ENCODE results near the gene LHX3.
A peak's percentile ranks its signal among the peaks of the same experiment; 100 is the strongest.

LHX3 gene

DNA sequence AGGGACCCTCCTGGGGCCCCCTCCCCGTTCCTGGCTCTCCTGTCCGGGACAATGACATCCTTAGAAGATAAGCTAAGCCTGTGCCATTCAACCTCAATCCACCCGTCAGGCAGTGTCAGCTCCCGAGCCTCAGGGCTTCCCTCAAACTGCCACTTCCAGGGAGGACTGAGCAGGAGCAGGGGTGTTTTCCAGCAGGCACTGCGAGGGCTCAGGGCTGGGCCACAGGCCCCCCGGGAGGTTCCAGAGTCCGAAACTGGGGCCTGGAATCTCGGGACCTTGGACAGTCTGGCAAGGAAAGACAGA lies 26.2 kb downstream of the LHX3 start:
- no peak for DNase-seq

DNA sequence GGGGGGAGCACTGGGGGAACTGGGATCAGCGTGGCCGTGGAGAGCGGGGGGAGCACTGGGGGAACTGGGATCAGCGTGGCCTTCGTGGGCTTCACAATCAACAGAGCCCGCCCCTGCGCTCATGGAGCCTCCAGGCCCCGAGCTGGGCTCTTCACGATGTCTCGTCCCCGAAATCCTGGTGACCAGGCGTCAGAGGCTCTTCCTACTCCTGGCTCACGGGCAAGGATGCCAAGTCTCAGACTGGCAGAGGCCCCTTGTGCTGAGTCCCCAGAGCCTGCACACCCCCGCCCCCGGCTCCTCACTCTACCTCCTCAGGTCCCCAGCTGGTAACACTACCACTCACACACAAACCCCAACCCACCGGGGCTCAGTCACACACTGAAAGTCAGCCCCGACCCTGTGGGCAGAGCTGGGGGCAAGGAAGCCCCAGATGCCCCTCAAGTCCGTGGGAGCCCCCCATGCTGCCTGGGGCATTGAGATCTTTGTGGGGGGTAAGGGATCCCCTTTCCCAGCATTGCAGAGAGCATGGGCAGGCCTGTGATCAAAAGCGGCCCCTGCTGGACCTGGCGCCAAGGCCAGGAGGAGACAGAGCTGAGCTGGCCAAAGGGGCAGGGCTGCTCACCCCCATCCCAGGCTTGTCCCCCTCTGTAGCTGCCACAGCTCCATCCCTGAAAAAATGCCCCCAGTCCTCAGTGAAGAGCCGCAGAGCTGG lies 26.7 kb downstream of the LHX3 start:
- no peak for DNase-seq

DNA sequence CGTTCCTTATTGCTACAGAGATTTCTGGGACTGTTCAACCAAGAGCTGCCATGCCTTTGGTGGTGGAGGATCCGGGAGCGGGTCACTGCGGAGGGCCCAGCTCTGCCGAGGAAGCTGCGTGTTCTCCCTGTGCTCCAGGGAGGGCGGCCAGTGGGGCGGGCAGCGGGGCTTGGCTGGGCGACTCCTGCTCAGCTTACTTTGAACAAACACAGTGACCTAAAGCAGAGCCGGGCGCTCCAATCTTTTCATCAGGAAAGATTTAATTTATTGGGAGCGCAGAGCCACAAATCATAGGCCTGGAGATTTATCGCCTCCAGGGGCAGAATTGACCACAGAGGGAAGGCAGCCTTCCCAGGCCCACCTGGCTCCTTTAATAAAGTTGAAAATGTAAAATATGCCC lies 27.7 kb downstream of the LHX3 start:
- peak in 2 of 56 donors; percentile 9 to 24 for DNase-seq

DNA sequence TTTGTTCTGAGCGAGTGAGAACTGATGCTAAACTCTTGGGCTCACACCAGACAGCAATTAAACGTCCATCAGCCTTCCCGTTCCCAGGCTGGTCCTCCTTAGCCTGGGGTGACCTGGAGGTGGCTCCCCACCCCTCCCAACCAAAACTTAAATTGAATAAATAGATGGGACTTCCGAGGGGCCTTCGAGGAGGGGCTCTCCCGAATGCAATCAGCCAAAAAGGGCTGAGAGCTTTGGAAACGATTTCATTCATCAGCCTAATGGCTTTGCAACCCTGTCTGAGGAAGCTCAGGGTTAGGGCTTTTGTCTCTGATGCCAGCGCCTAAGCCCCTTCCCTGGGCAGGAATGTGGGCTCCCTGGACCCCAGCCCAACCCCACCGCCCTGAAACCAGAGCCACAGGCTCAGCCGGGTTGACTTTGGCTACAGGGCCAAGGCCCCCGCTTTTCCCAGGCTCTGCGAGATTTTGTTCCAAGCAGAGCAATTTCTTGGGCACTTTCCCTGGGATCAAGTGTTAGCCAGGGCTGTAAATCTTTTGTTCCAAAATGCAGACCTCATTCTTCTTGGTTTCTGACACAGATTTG lies 29.2 kb downstream of the LHX3 start:
- peak in 8 of 56 donors; percentile 1 to 35 (median 22) for DNase-seq

GRCh38 chr9:136174779-136175615 lies 29.9 kb downstream of the LHX3 start:
- no peak for DNase-seq

- DNase-seq, result no peak
Measured at GRCh38 chr9:136173648-136174290, 31.2 kb downstream of the LHX3 start.

GRCh38 chr9:136172412-136173079 lies 32.4 kb downstream of the LHX3 start:
- DNase-seq, result no peak

DNA sequence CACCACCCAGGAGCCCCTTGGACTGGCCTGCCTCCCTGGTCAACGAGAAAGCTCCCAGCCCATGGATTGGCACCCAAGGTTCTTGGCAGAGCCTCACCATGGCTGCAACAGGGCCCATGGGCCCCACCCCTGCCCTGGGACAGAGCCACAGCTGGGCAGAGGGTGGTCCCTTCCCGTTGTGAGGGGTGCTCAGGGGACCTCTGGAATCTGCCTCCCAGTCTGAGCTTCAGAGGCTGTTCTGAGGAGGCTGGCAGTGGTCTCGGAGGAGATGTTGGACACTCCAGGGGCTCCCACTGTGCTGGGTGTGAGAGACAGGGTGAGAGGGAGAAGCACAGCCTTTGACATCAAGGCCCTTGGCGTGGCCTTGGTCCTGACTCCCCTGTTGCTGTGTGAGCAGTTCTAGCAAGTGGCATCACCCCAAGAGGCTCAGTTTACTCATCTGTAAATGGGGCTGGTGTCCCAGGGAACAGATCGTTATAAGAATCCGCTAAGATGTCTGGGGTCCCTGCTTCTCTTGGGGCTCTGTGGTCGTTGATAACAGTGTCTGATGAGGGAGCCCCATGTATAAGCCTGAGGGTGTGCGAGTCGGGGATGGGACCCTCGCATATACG lies 33.0 kb downstream of the LHX3 start:
- no peak for DNase-seq

GRCh38 chr9:136171009-136171800 lies 33.7 kb downstream of the LHX3 start:
- DNase-seq, result no peak

DNA sequence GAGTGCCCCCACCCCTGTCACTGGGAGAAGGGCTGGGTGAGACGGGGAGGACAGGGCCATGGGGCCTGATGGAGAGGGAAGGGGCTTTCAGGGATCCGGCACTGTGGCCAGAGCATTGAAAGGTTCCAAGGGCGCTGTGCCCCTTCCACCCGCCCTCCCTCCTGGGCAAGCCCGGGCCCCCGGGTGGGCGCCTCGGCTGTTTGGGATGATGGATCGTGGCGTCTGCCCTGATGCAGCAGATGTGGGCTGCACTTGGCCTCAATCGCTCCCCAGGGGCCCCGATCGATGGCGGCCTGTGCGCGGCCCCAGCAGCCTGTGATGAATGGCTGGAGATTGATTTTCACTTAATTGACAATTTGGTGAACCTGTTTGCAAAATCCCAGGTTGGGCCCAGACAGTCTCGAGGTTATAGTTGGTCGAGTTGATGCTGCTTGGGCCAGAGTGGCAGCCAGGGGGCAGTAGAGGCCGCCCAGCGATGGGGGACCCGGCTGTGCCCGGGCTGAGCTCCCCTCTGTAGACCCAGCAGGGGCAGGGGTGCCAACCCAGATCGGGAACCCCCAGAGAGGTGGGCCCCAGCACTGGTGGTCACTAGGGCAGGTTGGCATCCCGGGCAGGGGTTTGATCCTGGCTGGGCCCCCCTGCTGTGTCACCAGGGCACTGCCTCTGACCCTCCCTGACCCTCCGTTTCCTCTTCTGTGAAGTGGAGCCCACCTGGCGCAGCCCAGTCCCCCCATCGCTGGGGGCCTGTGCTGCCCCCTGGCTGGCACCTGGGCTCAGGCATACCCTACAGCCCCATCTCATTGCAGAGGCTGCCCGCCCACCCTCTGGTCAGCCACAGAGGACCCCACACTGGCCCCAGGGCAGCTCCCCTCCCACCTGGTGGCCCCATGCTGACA lies 34.7 kb downstream of the LHX3 start:
- peak in 11 of 56 donors; percentile 9 to 44 (median 15) for DNase-seq

GRCh38 chr9:136169495-136169894 lies 35.4 kb downstream of the LHX3 start:
- no peak for DNase-seq

- no peak for DNase-seq
Measured at GRCh38 chr9:136163248-136163850, 41.6 kb downstream of the LHX3 start.

- DNase-seq, result no peak
Measured at GRCh38 chr9:136160995-136161610, 43.8 kb downstream of the LHX3 start.

DNA sequence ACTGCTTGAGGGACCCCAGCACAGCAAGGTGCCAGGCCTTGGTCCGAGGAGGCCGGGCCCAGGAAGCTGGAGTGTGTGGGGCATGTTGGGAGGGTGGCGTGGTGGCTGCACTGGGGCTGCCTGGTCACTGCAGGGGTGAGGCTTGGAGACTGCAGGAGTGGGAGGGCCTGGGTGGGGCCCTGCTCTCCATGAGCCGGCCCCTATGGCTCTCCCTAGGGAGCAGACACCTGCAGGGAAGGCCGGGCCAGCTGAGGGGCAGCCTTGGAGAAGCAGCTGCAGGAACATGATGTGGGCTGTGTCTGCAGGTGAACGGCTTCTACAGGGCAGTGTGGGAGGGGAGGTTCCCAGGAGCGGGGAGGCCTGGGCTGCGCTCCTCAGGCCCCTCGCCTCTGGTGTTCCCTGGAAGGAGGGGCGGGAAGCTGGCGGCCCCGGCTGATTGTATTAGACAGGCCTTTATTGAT lies 44.5 kb downstream of the LHX3 start:
- no peak for DNase-seq

DNA sequence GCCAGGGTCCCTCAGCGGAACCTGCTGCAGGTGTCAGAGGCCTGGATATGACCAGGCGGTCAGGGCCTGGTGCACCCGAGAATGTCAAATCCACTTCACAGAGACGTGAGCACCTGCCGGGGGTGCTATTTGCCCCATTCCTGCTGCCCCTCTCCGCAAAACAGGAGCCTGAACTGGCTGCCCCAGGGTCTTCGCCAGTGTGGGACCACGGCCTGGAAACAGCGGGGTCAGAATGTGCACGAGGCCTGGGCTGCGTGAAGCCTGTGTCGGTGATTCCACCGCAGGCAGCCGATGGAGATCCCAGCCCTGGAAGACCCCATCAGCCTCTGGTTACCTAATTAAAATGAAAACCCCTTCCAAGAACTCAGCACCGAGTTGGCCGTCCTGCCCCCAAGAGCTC lies 45.1 kb downstream of the LHX3 start:
- no peak for DNase-seq

DNA sequence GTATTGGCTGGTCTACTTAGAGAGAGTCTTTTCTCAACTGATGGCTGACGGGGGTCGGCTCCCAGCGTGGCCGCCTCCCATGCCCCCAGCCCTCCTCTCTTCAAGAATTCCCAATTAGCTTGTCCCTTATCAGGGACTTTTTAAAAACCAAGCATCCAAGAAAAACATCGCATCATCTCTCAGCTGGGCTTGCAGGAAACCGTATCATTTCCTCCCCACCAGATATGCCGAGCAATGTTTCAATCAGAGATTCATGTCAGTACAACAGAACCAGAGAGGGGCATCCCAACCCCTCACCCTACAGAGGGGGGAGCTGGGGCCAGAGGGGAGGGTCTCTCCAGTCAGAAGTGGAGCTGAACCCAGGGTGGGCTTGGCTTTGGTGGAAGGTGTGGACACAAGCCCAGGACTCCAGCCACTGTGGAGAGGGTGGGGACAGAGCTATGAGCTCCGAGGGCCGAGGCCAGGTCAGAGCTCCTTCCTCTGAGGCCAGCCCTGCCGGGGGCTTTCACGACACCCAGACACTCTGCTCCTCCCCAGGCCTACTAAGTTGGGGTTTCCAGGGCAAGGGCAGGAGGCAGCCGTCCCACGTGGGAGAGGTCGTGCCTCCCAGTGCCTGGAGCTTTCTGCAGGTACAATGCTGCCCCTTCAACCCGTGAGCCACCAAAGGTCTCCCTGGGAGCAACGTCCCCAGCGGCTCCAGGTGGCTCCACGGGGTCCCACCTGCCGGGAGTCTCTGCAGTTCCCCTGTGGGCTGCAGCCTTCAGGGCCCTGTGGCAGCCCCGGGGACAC lies 47.3 kb downstream of the LHX3 start:
- DNase-seq, result no peak

Data from amygdala (tissue), 56 donors.